ENCODE results near the gene SPATA24.

DNA sequence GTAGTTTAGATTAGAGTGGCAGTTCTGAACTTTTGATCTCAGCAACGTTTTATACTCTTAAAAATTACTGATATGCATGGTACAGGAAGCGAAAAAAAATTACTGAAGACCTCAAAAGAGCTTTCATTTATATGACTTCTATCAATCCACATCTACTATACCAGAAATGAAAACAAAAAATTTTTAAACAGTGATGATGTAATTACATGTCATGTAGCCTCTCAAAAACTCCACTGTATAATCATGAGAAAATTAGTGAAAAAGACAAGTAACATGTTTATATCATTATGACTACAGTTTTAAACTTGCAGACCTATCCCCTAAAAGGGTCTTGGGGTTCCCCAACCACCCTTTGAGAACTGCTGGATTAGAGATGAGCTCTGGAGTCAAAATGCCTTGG lies 26.1 kb upstream of the SPATA24 start:
- TF ChIP-seq TARDBP (IDR thresholded peaks at IDR 0.05) = no peak
- TF ChIP-seq BHLHE40 (IDR thresholded peaks at IDR 0.05; ENCODE audit: borderline replicate concordance) = no peak
- TF ChIP-seq SUZ12 (IDR thresholded peaks at IDR 0.05) = no peak
- no peak for TF ChIP-seq ZNF384 (IDR thresholded peaks at IDR 0.05)
- TF ChIP-seq FOXA1 (IDR thresholded peaks at IDR 0.05) = no peak
- no peak for TF ChIP-seq SP1 (IDR thresholded peaks at IDR 0.05)
- no peak for TF ChIP-seq ARNT (IDR thresholded peaks at IDR 0.05)
- no peak for TF ChIP-seq ELF4 (IDR thresholded peaks at IDR 0.05)
- no peak for TF ChIP-seq NFRKB (IDR thresholded peaks at IDR 0.05)
